AG10803 (cell line): ENCODE measurements around the gene SAMD4A.

Experiments used
- DNase-seq: peaks from one replicate; pipeline ENCODE4 v3.0.0; 2010; ENCODE audit warnings: low read depth
- H3K4me3 ChIP-seq: 2 replicates; pipeline ENCODE4 v1.5.1; 2011; ENCODE audit warnings: mild to moderate bottlenecking, low read length, control low read depth
- TF ChIP-seq, protein P1 (sequence below): conservative IDR thresholded peaks from 2 replicates; pipeline ENCODE4 v1.5.1; 2011; ENCODE audit warnings: mild to moderate bottlenecking, low read length, control low read depth, inconsistent platforms

The SAMD4A gene

DNA sequence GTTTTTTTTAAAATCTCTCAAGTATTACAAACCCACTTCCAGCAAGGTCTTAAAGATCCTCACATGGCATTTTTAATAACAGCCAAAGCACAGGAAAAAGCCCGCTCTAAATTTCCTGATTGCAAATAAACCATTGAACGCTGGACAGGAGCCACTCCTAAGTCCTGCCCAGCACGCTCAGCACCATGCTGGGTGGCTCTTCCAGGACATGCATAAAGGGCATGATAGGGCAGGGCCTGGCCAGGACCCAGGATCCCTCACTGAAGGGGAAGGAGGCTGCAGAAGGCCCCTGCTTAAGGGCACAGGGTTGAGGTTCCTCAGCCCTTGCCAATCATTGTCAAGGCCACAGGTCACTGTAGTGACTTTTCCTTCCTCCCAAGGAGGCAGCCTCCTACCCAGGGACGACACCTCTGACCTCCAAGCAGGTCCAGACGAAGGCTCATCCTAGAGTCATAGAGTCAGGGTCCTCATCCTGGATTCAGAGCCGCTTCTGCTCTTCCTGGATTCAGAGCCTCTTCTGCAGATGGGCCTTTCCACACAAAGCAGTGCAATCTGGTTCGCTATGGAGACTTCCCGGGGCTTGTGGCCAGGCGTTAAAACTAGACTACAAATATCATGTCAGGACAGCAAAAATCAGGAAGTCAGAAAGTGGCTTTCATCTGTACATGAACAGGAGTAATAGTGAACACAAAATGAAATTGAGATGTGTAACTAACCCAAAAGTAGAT lies 211.9 kb downstream of the SAMD4A start:
- no peak for DNase-seq
- no peak overlapping the region for H3K4me3 ChIP-seq
- TF ChIP-seq, protein P1, sequence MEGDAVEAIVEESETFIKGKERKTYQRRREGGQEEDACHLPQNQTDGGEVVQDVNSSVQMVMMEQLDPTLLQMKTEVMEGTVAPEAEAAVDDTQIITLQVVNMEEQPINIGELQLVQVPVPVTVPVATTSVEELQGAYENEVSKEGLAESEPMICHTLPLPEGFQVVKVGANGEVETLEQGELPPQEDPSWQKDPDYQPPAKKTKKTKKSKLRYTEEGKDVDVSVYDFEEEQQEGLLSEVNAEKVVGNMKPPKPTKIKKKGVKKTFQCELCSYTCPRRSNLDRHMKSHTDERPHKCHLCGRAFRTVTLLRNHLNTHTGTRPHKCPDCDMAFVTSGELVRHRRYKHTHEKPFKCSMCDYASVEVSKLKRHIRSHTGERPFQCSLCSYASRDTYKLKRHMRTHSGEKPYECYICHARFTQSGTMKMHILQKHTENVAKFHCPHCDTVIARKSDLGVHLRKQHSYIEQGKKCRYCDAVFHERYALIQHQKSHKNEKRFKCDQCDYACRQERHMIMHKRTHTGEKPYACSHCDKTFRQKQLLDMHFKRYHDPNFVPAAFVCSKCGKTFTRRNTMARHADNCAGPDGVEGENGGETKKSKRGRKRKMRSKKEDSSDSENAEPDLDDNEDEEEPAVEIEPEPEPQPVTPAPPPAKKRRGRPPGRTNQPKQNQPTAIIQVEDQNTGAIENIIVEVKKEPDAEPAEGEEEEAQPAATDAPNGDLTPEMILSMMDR, result no peak

DNA sequence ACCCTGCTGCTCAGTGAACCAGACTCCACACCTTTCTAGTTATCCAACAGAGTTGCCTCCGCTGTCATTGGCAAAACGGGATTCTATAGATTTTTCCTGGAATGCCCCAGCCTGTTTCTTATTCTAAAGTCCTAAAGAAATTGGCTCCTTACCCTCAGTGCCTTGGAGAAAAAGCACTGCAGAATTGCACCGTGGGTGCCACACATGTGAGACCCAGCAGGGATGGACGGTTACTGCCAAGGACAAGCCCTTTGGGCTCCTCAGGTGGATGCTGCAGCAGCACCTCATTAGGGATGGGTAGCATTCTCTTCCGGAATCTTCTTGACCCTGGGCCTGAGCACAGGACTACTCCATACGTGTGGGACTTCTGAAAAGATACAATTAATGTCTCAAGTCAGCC lies 214.2 kb downstream of the SAMD4A start:
- no peak for DNase-seq
- no peak overlapping the region for H3K4me3 ChIP-seq
- TF ChIP-seq, protein P1, result no peak

DNA sequence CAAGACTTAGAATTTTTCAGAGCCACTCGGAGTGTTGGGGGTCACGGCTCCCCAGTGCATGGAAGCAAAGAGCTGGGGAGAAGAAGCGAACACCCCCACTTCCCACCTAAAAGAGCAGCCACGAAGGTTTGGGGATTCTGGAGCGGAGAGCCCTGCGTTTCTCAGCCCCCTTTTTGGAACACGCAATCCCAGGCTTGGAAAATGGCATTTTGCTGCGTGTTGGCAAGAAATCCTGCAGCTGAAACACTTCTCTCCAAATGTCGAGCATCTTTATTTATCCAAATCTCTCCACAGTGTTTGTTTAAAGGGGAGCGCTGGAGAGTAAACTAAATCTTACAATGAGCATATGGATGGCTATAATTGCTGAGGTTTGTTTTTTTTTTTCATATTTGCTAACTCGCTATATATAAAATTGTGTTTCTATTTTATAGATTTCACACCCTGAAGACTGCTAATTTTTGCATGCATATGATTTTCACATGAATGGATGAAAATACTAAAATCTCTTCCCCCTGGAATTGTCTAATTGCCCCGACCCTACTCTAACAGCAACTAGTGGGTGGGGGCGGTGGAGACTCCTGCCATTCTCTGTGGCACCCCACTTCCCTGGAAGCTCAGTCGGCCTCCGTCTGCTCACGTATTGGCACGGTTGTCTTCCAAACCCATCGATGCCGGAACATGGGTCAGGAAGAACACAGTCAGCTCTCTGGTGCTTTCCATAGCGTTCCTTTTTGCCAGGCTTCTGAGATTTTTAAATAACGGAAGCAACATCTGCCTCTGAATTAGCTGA lies 215.2 kb downstream of the SAMD4A start:
- no peak overlapping the region for H3K4me3 ChIP-seq
- TF ChIP-seq, protein P1, result no peak

DNA sequence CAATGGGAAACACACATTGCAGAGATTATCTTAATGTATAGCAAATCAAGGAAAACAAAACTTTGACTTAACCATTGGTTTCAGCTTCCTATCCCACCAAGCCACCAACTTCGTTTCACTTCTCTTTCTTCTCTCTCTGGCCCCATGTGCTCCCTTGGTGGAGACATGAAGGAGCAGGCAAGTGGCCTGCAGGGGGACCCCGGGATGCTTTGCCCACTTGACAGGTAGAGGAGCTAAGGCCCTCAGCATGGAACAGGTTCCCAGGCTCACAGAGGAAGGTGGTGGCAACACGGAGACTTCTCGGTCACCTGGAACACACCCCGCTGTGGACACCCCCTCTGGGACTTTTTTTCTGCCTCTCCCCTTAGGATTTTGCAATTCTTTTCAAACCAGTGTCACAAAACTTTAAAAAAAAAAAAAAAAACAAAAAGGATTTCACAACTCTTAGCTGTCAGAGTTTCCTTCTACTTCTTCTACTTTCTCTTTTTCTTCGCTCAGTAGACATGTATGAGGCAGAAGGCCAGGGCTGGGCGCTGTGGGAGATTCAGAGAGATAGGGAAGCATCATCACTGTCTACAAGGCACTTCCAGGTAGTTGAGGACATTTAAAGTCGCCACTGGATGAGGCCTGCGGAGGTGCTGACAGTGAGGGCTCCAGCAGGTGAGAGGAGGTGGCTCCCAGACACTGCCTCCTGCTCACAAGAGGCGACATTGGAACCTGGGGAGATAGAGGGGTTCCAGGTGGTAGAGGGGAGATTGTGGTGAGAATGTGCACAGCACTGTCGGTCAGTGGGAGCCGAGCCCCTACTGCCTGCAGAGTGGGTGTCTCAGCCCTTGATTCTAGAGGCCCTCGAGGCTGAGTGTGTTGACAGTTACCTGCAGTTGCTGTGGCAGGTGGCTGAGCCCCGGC lies 216.1 kb downstream of the SAMD4A start:
- DNase-seq, result no peak
- TF ChIP-seq, protein P1, result peak; percentile 14; the same call in 1 of the 2 replicates
- H3K4me3 ChIP-seq, result no peak overlapping the region

More for the DNA sequence above, 215.2 kb downstream of the SAMD4A start:
- DNase-seq, result no peak

DNA sequence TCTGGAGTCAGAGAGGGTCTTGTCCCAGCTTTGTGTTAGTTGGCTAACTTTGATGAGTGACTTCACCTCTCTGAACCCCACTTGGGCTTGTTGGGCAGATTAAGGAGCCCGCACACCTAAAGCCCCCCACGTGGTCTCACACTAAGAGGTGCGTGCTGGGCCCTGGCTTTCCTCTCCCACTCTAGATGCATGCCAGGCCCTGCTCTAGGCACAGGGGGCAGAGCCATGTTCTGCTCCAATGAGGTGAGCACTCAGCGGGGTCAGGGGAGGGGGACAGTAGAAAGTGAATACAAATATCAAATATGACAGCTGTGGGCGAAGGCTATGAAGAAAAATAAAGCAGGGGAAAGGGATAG lies 216.7 kb downstream of the SAMD4A start:
- TF ChIP-seq, protein P1, result no peak
- H3K4me3 ChIP-seq, result no peak overlapping the region
- DNase-seq, result no peak

DNA sequence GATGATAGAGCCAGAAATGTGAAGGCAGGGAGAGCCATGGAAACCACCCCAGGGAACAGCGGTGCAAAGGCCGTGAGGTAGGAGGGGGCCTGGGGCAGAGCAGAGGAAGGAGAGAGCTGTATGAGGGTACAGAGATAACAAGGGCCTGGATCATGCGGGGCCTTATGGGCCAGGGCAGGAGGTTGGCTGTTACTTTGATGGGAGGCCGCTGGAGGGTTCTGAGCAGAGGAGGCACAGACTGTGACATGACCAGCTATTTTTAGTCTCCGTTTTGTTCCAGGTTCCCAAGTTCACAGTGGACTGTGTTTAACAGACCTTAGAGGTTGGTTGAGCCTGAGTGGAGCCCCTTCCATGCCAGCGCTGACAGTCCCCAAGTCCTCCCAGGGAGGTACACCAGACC lies 217.1 kb downstream of the SAMD4A start:
- no peak for DNase-seq
- TF ChIP-seq, protein P1, result no peak
- no peak overlapping the region for H3K4me3 ChIP-seq
